BJ (cell line): ENCODE data around the gene FOXO4. TPM values are rescaled to one million over a fixed set of nuclear protein-coding genes. Genes with fewer than 3 reads are reported as not detected.

Experiments
- CTCF ChIA-PET: fragments of 350-600 bp; formaldehyde crosslinking; extraction: SDS; loops from one replicate; lab custom pipeline; 2021; ENCODE audit warnings: antibody characterized with exemption, inconsistent platforms; lab: Yijun Ruan, JAX
- POLR2A ChIA-PET: fragments of 300-600 bp; sonication (Branson Sonifier 250); formaldehyde crosslinking; extraction: SDS; loops from one replicate; lab custom pipeline; 2021; ENCODE audit warnings: antibody characterized with exemption; lab: Charles Lee
- DNase-seq: peaks from one replicate; pipeline ENCODE4 v3.0.0-alpha.2; 2011; ENCODE audit warnings: low read depth
- H3K27me3 ChIP-seq: 2 replicates; pipeline ENCODE4 v1.6.0; 2011; ENCODE audit warnings: low read length; ENCODE audit not compliant: control insufficient read depth, insufficient read depth
- H3K36me3 ChIP-seq: 2 replicates; pipeline ENCODE4 v1.5.1; 2011; ENCODE audit warnings: low read length; ENCODE audit not compliant: control insufficient read depth, insufficient read depth
- H3K4me3 ChIP-seq: 2 replicates; pipeline ENCODE4 v1.5.1; 2011; ENCODE audit warnings: low read depth, mild to moderate bottlenecking, control low read depth, low read length
- polyA plus RNA-seq: library from polyadenylated mRNA; depleted of rRNA; stranded (reverse); fragments of >200 nt; gene quantifications from 2 replicates; pipeline ENCODE4 v1.2.3, GENCODE V29; 2011; rRNA removed
- small RNA-seq: library from RNA; depleted of rRNA; stranded (forward); fragments of <200 nt; gene quantifications from one replicate; pipeline ENCODE3, GENCODE V24; 2012; ENCODE audit warnings: low replicate concordance, low read depth; ENCODE audit not compliant: insufficient read length
- TF ChIP-seq, protein P1 (sequence below): IDR thresholded peaks from 2 replicates; pipeline ENCODE4 v1.5.1; 2011; ENCODE audit warnings: low read depth, mild to moderate bottlenecking, control low read depth, inconsistent platforms, low read length, moderate library complexity; ENCODE audit not compliant: insufficient read depth

Gene FOXO4
- polyA plus RNA-seq, 1 experiment, result 2.4 TPM

GRCh38 chrX:71148278-71148663, 52.6 kb downstream of the FOXO4 start:
- H3K27me3 ChIP-seq, result no peaks in the 10 kb centered on the region
- H3K36me3 ChIP-seq, result no peaks in the 10 kb centered on the region
- no peak overlapping the region for H3K4me3 ChIP-seq
- no peak for DNase-seq
- ChIA-PET CTCF (interaction anchor here (1.6 kb wide), 1 partner anchor 30 kb away, joined by 3 read pairs; the partner anchor contains the start of gene MED12), POLR2A (no interaction called here)
- TF ChIP-seq, protein P1, sequence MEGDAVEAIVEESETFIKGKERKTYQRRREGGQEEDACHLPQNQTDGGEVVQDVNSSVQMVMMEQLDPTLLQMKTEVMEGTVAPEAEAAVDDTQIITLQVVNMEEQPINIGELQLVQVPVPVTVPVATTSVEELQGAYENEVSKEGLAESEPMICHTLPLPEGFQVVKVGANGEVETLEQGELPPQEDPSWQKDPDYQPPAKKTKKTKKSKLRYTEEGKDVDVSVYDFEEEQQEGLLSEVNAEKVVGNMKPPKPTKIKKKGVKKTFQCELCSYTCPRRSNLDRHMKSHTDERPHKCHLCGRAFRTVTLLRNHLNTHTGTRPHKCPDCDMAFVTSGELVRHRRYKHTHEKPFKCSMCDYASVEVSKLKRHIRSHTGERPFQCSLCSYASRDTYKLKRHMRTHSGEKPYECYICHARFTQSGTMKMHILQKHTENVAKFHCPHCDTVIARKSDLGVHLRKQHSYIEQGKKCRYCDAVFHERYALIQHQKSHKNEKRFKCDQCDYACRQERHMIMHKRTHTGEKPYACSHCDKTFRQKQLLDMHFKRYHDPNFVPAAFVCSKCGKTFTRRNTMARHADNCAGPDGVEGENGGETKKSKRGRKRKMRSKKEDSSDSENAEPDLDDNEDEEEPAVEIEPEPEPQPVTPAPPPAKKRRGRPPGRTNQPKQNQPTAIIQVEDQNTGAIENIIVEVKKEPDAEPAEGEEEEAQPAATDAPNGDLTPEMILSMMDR, result no peak

- Histone ChIP-seq H3K4me3 (no peak overlapping the region), H3K36me3 (no peaks in the 10 kb centered on the region), H3K27me3 (no peaks in the 10 kb centered on the region)
- POLR2A ChIA-PET, result no interaction called here
- TF ChIP-seq, protein P1, result no peak
- DNase-seq, result no peak
- CTCF ChIA-PET, result no interaction called here
Observed at GRCh38 chrX:71151366-71151765, 55.7 kb downstream of the FOXO4 start.

Small RNA genes within 50 kb of the gene (small RNA-seq; reads per million reads assigned to genes)
- not detected for gene CXorf65

Other genes starting within 250 kb of the FOXO4 start
- not detected in 2 replicates for gene TEX11, start 187.1 kb upstream of the FOXO4 start, polyA plus RNA-seq
- gene SLC7A3, start 164.8 kb upstream of the FOXO4 start, polyA plus RNA-seq, result not detected in 2 replicates
- 76.2 and 82.5 TPM in 2 replicates for gene SNX12, start 27.5 kb upstream of the FOXO4 start, polyA plus RNA-seq
- not detected in 2 replicates for gene CXorf65, start 10.9 kb downstream of the FOXO4 start, polyA plus RNA-seq
- 0.13 TPM in 1 of 2 replicates, not detected in the other for gene IL2RG, start 15.7 kb downstream of the FOXO4 start, polyA plus RNA-seq
- gene MED12, start 22.7 kb downstream of the FOXO4 start, polyA plus RNA-seq, result 10.0 and 12.4 TPM in 2 replicates
- 0.22 and 0.27 TPM in 2 replicates for gene NLGN3, start 49.0 kb downstream of the FOXO4 start, polyA plus RNA-seq
- gene GJB1, start 127.4 kb downstream of the FOXO4 start, polyA plus RNA-seq, result not detected in 2 replicates
- gene ZMYM3, start 158.3 kb downstream of the FOXO4 start, polyA plus RNA-seq, result 18.3 and 25.1 TPM in 2 replicates
- 233 and 276 TPM in 2 replicates for gene NONO, start 187.8 kb downstream of the FOXO4 start, polyA plus RNA-seq
- gene ITGB1BP2, start 205.9 kb downstream of the FOXO4 start, polyA plus RNA-seq, result 6.8 and 10.5 TPM in 2 replicates